GM12878 (cell line): ENCODE results near the gene POLR2F. TPM values are rescaled to one million over a fixed set of nuclear protein-coding genes. Genes with fewer than 3 reads are reported as not detected.

ENCODE experiments used
- ATAC-seq: fragments of 200-7000 bp; cut with Tn5 transposase; 3 replicates; pipeline ENCODE4 v1.9.1; 2020; ENCODE audit warnings: mild to moderate bottlenecking, moderate library complexity
- BruUV-seq: library from RNA; stranded (reverse); fragments of 400-500 nt; replicated peaks from 2 replicates; lab custom pipeline; 2021; lab: Mats Ljungman, UMichigan
- CTCF ChIA-PET: fragments of 300-600 bp; sonication (Branson Sonifier 250); formaldehyde crosslinking; extraction: SDS; loops from one replicate; lab custom pipeline; 2021; ENCODE audit warnings: inconsistent platforms; lab: Yijun Ruan, JAX
- POLR2A ChIA-PET: fragments of 350-600 bp; formaldehyde crosslinking; extraction: SDS; loops from one replicate; lab custom pipeline; 2021; ENCODE audit warnings: inconsistent platforms; lab: Charles Lee
- RAD21 ChIA-PET: fragments of 300-600 bp; sonication (Branson Sonifier 250); formaldehyde crosslinking; loops from one replicate; lab custom pipeline; 2023; ENCODE audit warnings: antibody characterized with exemption; ENCODE audit not compliant: unreplicated experiment; lab: Charles Lee
- SMC1A ChIA-PET: fragments of 300-600 bp; sonication (Branson Sonifier 250); formaldehyde crosslinking; loops from one replicate; lab custom pipeline; 2023; ENCODE audit not compliant: unreplicated experiment, uncharacterized antibody; lab: Charles Lee
- DNase-seq: peaks from one replicate; pipeline ENCODE4 v3.0.0-alpha.2; 2011; ENCODE audit warnings: low read depth, low spot score
- FAIRE-seq: peaks from 3 replicates; lab custom pipeline; 2011; peaks lifted over from hg19 to GRCh38; lab: Jason Lieb, UNC
- H2AFZ ChIP-seq: 2 replicates; pipeline ENCODE4 v1.6.0; 2011; ENCODE audit warnings: low read depth, low read length, control low read depth; ENCODE audit not compliant: control insufficient read depth
- H3K27ac ChIP-seq: 2 replicates; pipeline ENCODE4 v1.5.1; 2011; ENCODE audit warnings: control low read depth; ENCODE audit not compliant: control insufficient read depth, insufficient read depth
- H3K27me3 ChIP-seq, 2 experiments: replicated peaks in 1 of 2; 2 replicates each; pipeline versions ENCODE4 v1.6.0 to v1.6.1; 2011; ENCODE audit warnings: low read length in 1 of 2; ENCODE audit not compliant: control insufficient read depth in 2 of 2, insufficient read depth in 2 of 2
- H3K36me3 ChIP-seq, 2 experiments: 2 replicates each; pipeline ENCODE4 v1.5.1; 2011; ENCODE audit warnings: low read length in 1 of 2; ENCODE audit not compliant: control insufficient read depth in 2 of 2, insufficient read depth in 2 of 2
- H3K4me1 ChIP-seq: 2 replicates; pipeline ENCODE4 v1.6.1; 2011; ENCODE audit warnings: mild to moderate bottlenecking, low read length, moderate library complexity, mixed read lengths; ENCODE audit not compliant: control insufficient read depth, insufficient read depth
- H3K4me2 ChIP-seq: 2 replicates; pipeline ENCODE4 v1.6.0; 2011; ENCODE audit warnings: control low read depth; ENCODE audit not compliant: control insufficient read depth, insufficient read depth
- H3K4me3 ChIP-seq: fragments of 200-600 bp; sonication (generic); 2 replicates; pipeline ENCODE4 v1.5.1; 2016
- H3K79me2 ChIP-seq: 2 replicates; pipeline ENCODE4 v1.6.0; 2011; ENCODE audit warnings: low read length; ENCODE audit not compliant: control insufficient read depth, insufficient read depth
- H3K9ac ChIP-seq: 2 replicates; pipeline ENCODE4 v1.8.0; 2011; ENCODE audit warnings: low read length, control low read depth, mixed read lengths; ENCODE audit not compliant: control insufficient read depth, insufficient read depth
- H3K9me3 ChIP-seq: replicated peaks from 3 replicates; pipeline ENCODE4 v1.5.1; 2011; ENCODE audit warnings: mild to moderate bottlenecking, low read length; ENCODE audit not compliant: control insufficient read depth, insufficient read depth
- H4K20me1 ChIP-seq: 2 replicates; pipeline ENCODE4 v1.6.0; 2011; ENCODE audit not compliant: control insufficient read depth, insufficient read depth
- CBX5 ChIP-seq: sonication (generic); IDR thresholded peaks from 2 replicates; pipeline ENCODE4 v1.6.1; 2016; ENCODE audit warnings: low read depth, moderate library complexity, mild to moderate bottlenecking, inconsistent platforms
- MEF2A ChIP-seq: IDR thresholded peaks from 2 replicates; pipeline ENCODE4 v1.6.1; 2011; ENCODE audit warnings: low read depth, mild to moderate bottlenecking, low read length, moderate library complexity; ENCODE audit not compliant: insufficient read depth
- MTA2 ChIP-seq: fragments of 450-650 bp; IDR thresholded peaks from 2 replicates; pipeline ENCODE4 v1.6.1; 2016; ENCODE audit warnings: low read depth, mild to moderate bottlenecking, moderate library complexity
- NBN ChIP-seq: fragments of 450-650 bp; IDR thresholded peaks from 2 replicates; pipeline ENCODE4 v1.6.1; 2016
- NR2F1 ChIP-seq: fragments of 450-650 bp; conservative IDR thresholded peaks from 2 replicates; pipeline ENCODE4 v1.6.1; 2017; ENCODE audit warnings: mild to moderate bottlenecking
- RCOR1 ChIP-seq: conservative IDR thresholded peaks from 2 replicates; pipeline ENCODE4 v1.6.1; 2012; ENCODE audit warnings: low read depth, low read length, improper control_type of control experiment
- SMAD5 ChIP-seq: IDR thresholded peaks from 2 replicates; pipeline ENCODE4 v1.6.1; 2016; ENCODE audit warnings: antibody characterized with exemption, low read depth
- SUPT20H ChIP-seq: IDR thresholded peaks from 2 replicates; pipeline ENCODE4 v1.6.1; 2011; ENCODE audit warnings: low read depth, mild to moderate bottlenecking, low read length, moderate library complexity, borderline replicate concordance; ENCODE audit not compliant: control insufficient read depth
- WGBS: methylation state at CpG from one replicate; pipeline ENCODE4 v1.1.6; 2016; ENCODE audit warnings: low lambda C conversion rate; ENCODE audit not compliant: insufficient replicate concordance, insufficient coverage; ENCODE audit errors: missing lambda C conversion rate; 5-methylcytosine and 5-hydroxymethylcytosine counted together
- in situ Hi-C: fragments of 300-500 bp; cut with MboI; formaldehyde crosslinking; loops from 9 replicates; pipeline ENCODE4 v1.14.3; 2018; ENCODE audit warnings: mixed read lengths
- intact Hi-C: fragments of 100-400 bp; cut with micrococcal nuclease; formaldehyde crosslinking; loops from one replicate; pipeline ENCODE4 v1.14.2; 2022; ENCODE audit not compliant: unreplicated experiment
- polyA plus RNA-seq, 11 experiments: library from polyadenylated mRNA; depleted of rRNA in 4 of 11; unstranded in 6 of 11; stranded (reverse) in 5 of 11; fragments of >200 nt; fragmentation: Nextera tagmentation in 4 of 11; fragmentation: Illumina TruSeq in 1 of 11; extraction: Ambion mirVana in 4 of 11; extraction: Trizol in 1 of 11; gene quantifications; 1 replicate in 1 of 11; 2 replicates in 10 of 11; pipeline versions ENCODE4 v1.2.1 to v1.2.3, GENCODE V29; 2011 to 2016; ENCODE audit warnings: inconsistent platforms in 2 of 11, missing spikeins in 2 of 11, low read depth in 1 of 11
- total RNA-seq, 4 experiments: library from RNA; depleted of rRNA in 3 of 4; stranded (reverse); fragments of >200 nt in 3 of 4; fragmentation: Illumina TruSeq in 1 of 4; extraction: Trizol in 1 of 4; gene quantifications; 2 replicates each; pipeline versions ENCODE4 v1.2.1 to v1.2.3, GENCODE V29; 2013 to 2021
- TF ChIP-seq, protein P1 (sequence below): fragments of 450-650 bp; IDR thresholded peaks from 2 replicates; pipeline ENCODE4 v1.6.1; 2018; ENCODE audit warnings: borderline replicate concordance, mild to moderate bottlenecking; ENCODE audit not compliant: partially characterized antibody
- TF ChIP-seq, protein P2 (sequence below): fragments of 450-650 bp; IDR thresholded peaks from 2 replicates; pipeline ENCODE4 v1.6.1; 2016; ENCODE audit warnings: mild to moderate bottlenecking, moderate library complexity, borderline replicate concordance

Gene POLR2F
- total and polyA plus RNA-seq, 10 of the 15 experiments (the other 5 are each of a cell fraction or from before 2014, with no cell fraction given): 71.9 to 218 (median 100.0) TPM

DNA sequence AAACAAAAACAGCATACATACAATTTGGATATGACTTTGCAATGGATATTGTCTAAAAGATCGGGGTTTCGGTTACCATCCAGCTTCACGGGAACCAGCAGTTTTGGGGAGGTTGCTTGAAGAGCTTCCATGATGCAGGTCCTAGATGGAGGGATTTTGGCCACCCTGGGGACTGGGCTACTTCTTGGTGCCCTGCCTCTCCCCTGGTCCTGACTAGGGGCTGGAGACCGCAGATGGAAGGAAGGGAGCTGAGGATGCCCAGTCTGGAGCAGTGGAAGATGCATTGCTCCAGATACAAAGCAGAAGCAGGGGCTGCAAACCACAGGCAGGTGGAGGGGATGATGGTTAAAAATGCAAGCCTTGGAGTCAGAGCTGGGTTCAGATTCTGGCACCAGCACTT lies 17.4 kb downstream of the POLR2F start:
- H3K9me3 ChIP-seq: no peaks in the 10 kb centered on the region
- H3K36me3 ChIP-seq: peaks cover 13 to 17% of the 10 kb centered on the region in 2 experiments; a peak in 3 of 4 replicates
- SMC1A ChIA-PET: interaction anchor here (1.2 kb wide), 1 partner anchor 17 kb away, joined by 4 read pairs; the partner anchor contains the start of genes C22orf23 and POLR2F
- DNase-seq (no peak), ATAC-seq (no peak), FAIRE-seq (no peak)
- POLR2A ChIA-PET: interaction anchor here (0.6 kb wide), 1 partner anchor 172 kb away, joined by 3 read pairs; no protein-coding TSS in a partner anchor
- no peaks in the 10 kb centered on the region for H3K4me1 ChIP-seq
- RAD21 ChIA-PET: no interaction called here
- no peak overlapping the region for H2AFZ ChIP-seq
- no peak overlapping the region for H3K9ac ChIP-seq
- H3K27me3 ChIP-seq: no peaks in the 10 kb centered on the region
- no peak overlapping the region for H3K4me3 ChIP-seq
- H4K20me1 ChIP-seq: no peaks in the 10 kb centered on the region; the same call in 1 of the 2 replicates
- no peak overlapping the region for H3K4me2 ChIP-seq
- BruUV-seq: no TSS peak
- 95% methylated on average over 4 of the region's 4 CpGs for WGBS
- in situ Hi-C loops (no loop called here), intact Hi-C loops (no loop called here)
- no peak for TF ChIP-seq MEF2A
- TF ChIP-seq MTA2: no peak
- no peak for TF ChIP-seq NBN
- no peak for TF ChIP-seq NR2F1
- TF ChIP-seq SMAD5: no peak
- TF ChIP-seq RCOR1: no peak
- no peak for TF ChIP-seq SUPT20H
- TF ChIP-seq, protein P1, sequence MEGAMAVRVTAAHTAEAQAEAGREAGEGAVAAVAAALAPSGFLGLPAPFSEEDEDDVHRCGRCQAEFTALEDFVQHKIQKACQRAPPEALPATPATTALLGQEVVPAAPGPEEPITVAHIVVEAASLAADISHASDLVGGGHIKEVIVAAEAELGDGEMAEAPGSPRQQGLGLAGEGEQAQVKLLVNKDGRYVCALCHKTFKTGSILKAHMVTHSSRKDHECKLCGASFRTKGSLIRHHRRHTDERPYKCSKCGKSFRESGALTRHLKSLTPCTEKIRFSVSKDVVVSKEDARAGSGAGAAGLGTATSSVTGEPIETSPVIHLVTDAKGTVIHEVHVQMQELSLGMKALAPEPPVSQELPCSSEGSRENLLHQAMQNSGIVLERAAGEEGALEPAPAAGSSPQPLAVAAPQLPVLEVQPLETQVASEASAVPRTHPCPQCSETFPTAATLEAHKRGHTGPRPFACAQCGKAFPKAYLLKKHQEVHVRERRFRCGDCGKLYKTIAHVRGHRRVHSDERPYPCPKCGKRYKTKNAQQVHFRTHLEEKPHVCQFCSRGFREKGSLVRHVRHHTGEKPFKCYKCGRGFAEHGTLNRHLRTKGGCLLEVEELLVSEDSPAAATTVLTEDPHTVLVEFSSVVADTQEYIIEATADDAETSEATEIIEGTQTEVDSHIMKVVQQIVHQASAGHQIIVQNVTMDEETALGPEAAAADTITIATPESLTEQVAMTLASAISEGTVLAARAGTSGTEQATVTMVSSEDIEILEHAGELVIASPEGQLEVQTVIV: no peak
- TF ChIP-seq, protein P2, sequence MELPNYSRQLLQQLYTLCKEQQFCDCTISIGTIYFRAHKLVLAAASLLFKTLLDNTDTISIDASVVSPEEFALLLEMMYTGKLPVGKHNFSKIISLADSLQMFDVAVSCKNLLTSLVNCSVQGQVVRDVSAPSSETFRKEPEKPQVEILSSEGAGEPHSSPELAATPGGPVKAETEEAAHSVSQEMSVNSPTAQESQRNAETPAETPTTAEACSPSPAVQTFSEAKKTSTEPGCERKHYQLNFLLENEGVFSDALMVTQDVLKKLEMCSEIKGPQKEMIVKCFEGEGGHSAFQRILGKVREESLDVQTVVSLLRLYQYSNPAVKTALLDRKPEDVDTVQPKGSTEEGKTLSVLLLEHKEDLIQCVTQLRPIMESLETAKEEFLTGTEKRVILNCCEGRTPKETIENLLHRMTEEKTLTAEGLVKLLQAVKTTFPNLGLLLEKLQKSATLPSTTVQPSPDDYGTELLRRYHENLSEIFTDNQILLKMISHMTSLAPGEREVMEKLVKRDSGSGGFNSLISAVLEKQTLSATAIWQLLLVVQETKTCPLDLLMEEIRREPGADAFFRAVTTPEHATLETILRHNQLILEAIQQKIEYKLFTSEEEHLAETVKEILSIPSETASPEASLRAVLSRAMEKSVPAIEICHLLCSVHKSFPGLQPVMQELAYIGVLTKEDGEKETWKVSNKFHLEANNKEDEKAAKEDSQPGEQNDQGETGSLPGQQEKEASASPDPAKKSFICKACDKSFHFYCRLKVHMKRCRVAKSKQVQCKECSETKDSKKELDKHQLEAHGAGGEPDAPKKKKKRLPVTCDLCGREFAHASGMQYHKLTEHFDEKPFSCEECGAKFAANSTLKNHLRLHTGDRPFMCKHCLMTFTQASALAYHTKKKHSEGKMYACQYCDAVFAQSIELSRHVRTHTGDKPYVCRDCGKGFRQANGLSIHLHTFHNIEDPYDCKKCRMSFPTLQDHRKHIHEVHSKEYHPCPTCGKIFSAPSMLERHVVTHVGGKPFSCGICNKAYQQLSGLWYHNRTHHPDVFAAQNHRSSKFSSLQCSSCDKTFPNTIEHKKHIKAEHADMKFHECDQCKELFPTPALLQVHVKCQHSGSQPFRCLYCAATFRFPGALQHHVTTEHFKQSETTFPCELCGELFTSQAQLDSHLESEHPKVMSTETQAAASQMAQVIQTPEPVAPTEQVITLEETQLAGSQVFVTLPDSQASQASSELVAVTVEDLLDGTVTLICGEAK: no peak
- TF ChIP-seq CBX5: no peak
- CTCF ChIA-PET: interaction anchor here (1.6 kb wide), 1 partner anchor 153 kb away, joined by 3 read pairs; no protein-coding TSS in a partner anchor
- no peak overlapping the region for H3K27ac ChIP-seq
- H3K79me2 ChIP-seq: no peaks in the 10 kb centered on the region
